ENCODE measurements around the gene STX2.

Gene STX2

DNA sequence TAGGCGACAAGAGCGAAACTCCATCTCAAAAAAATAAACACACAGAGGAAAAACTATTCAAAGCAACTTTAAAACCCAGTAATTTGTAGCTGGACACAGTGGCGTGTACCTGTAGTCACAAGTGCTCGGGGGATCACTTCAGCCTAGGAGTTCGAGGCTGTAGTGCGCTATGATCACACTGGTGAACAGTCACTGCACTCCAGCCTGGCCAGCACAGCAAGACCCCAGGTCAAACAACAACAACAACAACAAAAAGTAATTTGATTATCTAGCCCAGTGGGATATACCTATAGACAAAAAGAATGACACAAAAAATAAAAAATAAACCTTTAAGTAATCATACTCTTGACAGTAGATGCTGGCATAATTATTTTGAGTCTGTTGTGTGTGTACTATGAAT is 29.3 kb downstream of the STX2 start:
- no peak overlapping the region for H3K4me3 ChIP-seq (ENCODE audit: low read length)
- H3K36me3 ChIP-seq (ENCODE audit: control insufficient read depth, low read depth, low read length) = peaks cover 22% of the 10 kb centered on the region
- H3K27ac ChIP-seq (ENCODE audit: low read length) = no peak overlapping the region
- no peaks in the 10 kb centered on the region for H3K27me3 ChIP-seq (ENCODE audit: control insufficient read depth, insufficient read depth, low read length)
- H3K9ac ChIP-seq (ENCODE audit: low read length) = no peak overlapping the region
- H3K9me3 ChIP-seq (ENCODE audit: control insufficient read depth, low read depth, low read length) = no peaks in the 10 kb centered on the region
- peaks cover 17% of the 10 kb centered on the region for H3K4me1 ChIP-seq (ENCODE audit: control insufficient read depth, low read depth, low read length)

DNA sequence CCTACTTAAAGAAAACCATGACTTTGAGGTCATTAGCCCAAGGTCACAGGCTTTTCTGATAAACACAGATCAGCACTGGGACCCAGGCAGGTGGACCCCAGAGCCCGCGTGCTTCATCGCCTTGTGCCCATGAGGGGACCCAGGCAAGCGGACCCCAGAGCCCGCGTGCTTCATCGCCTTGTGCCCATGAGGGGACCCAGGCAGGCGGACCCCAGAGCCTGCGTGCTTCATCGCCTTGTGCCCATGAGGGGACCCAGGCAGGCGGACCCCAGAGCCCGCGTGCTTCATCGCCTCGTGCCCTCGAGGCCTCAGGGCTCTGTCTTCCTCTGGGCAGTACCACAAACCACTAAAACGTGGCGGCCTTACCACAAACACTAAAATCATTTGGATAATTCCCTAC is 31.7 kb downstream of the STX2 start:
- no peaks in the 10 kb centered on the region for H3K27me3 ChIP-seq (ENCODE audit: control insufficient read depth, insufficient read depth, low read length)
- no peak overlapping the region for H3K4me3 ChIP-seq (ENCODE audit: low read length)
- peaks cover 6% of the 10 kb centered on the region for H3K4me1 ChIP-seq (ENCODE audit: control insufficient read depth, low read depth, low read length)
- no peak overlapping the region for H3K27ac ChIP-seq (ENCODE audit: low read length)
- H3K9me3 ChIP-seq (ENCODE audit: control insufficient read depth, low read depth, low read length) = no peaks in the 10 kb centered on the region
- H3K36me3 ChIP-seq (ENCODE audit: control insufficient read depth, low read depth, low read length) = peaks cover 30% of the 10 kb centered on the region
- no peak overlapping the region for H3K9ac ChIP-seq (ENCODE audit: low read length)

DNA sequence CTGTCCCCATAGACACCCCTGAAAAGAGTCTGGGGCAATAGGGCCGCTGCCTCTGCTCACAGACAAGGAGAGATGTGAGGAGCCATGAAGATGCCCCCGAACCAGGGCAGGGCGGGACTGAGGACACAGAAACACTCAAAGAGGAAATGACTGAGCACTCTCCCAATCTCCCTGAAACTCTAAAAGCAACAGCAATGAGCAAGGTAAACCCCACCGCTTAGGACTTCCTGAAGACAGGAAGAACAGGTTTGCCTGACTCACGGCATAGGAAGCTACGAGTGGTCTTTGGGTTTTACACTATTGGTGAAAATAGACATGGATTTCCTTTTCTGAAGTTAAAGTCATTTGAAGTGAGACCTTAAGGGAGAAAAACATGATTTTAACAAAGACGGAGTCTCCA is 32.5 kb downstream of the STX2 start:
- H3K27ac ChIP-seq (ENCODE audit: low read length) = no peak overlapping the region
- H3K27me3 ChIP-seq (ENCODE audit: control insufficient read depth, insufficient read depth, low read length) = no peaks in the 10 kb centered on the region
- no peaks in the 10 kb centered on the region for H3K4me1 ChIP-seq (ENCODE audit: control insufficient read depth, low read depth, low read length)
- no peaks in the 10 kb centered on the region for H3K9me3 ChIP-seq (ENCODE audit: control insufficient read depth, low read depth, low read length)
- H3K4me3 ChIP-seq (ENCODE audit: low read length) = no peak overlapping the region
- H3K36me3 ChIP-seq (ENCODE audit: control insufficient read depth, low read depth, low read length) = peaks cover 25% of the 10 kb centered on the region
- no peak overlapping the region for H3K9ac ChIP-seq (ENCODE audit: low read length)

DNA sequence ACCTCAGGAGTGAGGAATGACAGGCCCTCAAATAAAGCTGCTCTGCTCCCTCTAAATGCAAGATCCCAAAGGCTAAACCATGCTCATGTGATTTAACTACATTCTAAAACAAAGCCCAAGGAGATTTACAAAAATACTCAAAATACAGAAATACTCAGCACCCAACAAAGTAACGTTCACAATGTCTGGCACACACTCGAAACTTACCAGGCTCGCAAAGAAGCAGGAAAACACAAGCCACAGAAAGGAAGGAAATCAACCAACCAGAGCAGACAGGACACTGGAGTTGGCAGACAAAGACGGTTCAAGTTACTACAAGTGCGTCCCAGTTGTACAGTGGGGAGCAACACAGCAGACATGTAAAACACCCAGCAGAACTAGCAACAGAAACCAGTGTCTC is 33.4 kb downstream of the STX2 start:
- Histone ChIP-seq H3K36me3 (ENCODE audit: control insufficient read depth, low read depth, low read length) (peaks cover 29% of the 10 kb centered on the region), H3K4me3 (ENCODE audit: low read length) (no peak overlapping the region), H3K4me1 (ENCODE audit: control insufficient read depth, low read depth, low read length) (no peaks in the 10 kb centered on the region), H3K9me3 (ENCODE audit: control insufficient read depth, low read depth, low read length) (no peaks in the 10 kb centered on the region), H3K9ac (ENCODE audit: low read length) (no peak overlapping the region), H3K27ac (ENCODE audit: low read length) (no peak overlapping the region), H3K27me3 (ENCODE audit: control insufficient read depth, insufficient read depth, low read length) (no peaks in the 10 kb centered on the region)

DNA sequence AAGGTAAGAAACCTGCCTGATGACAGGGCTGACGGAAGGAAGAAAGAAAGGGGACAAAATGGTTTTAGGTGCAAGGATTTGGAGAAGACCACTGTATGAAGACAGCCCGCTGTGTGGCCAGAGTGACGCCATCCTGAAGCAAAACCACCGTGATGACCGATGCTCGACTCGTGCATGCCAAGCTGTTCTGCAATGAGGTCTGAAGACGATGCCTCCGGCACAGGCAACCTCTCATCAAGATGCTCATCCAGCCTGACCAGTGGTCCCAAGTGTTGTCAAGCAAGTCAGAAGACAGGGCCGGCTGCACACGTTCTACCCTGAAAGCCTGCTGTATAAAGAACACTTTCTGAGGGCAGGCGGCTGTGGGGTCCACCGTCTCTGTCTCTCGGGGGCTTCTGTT is 34.8 kb downstream of the STX2 start:
- Histone ChIP-seq H3K27ac (ENCODE audit: low read length) (no peak overlapping the region), H3K36me3 (ENCODE audit: control insufficient read depth, low read depth, low read length) (peaks cover 36% of the 10 kb centered on the region), H3K4me1 (ENCODE audit: control insufficient read depth, low read depth, low read length) (no peaks in the 10 kb centered on the region), H3K27me3 (ENCODE audit: control insufficient read depth, insufficient read depth, low read length) (no peaks in the 10 kb centered on the region), H3K9ac (ENCODE audit: low read length) (no peak overlapping the region), H3K9me3 (ENCODE audit: control insufficient read depth, low read depth, low read length) (no peaks in the 10 kb centered on the region), H3K4me3 (ENCODE audit: low read length) (no peak overlapping the region)

DNA sequence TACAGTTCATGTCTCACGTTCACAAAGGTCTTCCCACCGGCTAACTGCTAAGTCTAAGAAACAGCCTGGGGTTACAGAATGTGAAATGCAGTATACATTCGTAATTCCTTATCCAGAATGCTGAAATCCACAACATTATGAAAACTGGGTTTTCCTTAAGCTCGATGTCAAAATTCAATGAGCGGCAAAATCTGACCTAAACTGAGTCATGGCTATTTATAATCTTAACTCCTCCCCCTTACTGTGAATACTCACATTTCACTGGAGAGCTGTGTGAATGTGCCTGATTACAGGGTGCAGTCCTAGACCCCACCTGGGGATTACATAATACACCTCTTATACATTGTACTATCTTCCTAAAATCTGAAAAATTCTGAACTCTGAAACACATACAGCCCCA is 35.3 kb downstream of the STX2 start:
- no peak overlapping the region for H3K9ac ChIP-seq (ENCODE audit: low read length)
- no peak overlapping the region for H3K27ac ChIP-seq (ENCODE audit: low read length)
- H3K27me3 ChIP-seq (ENCODE audit: control insufficient read depth, insufficient read depth, low read length) = no peaks in the 10 kb centered on the region
- no peaks in the 10 kb centered on the region for H3K4me1 ChIP-seq (ENCODE audit: control insufficient read depth, low read depth, low read length)
- peaks cover 40% of the 10 kb centered on the region for H3K36me3 ChIP-seq (ENCODE audit: control insufficient read depth, low read depth, low read length)
- no peaks in the 10 kb centered on the region for H3K9me3 ChIP-seq (ENCODE audit: control insufficient read depth, low read depth, low read length)
- H3K4me3 ChIP-seq (ENCODE audit: low read length) = no peak overlapping the region

DNA sequence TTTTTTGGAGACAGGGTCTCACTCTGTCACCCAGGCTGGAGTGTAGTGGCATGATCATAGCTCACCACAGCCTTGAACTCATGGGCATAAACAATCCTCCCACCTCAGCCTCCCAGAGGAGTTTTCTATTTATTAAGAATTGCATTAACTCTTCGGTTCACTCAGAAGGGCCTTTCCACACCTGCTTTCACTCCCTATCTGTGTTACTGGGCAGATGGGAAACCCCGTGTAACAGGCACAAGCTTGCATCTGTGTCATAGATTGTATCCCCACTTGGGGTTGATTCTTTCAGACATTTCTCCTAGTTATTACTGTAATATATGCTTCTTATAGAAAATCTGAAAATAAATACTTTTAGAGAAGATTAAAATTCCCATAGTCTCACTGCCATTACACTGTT is 38.7 kb downstream of the STX2 start:
- Histone ChIP-seq H3K36me3 (ENCODE audit: control insufficient read depth, low read depth, low read length) (peaks cover 47% of the 10 kb centered on the region), H3K9ac (ENCODE audit: low read length) (no peak overlapping the region), H3K27ac (ENCODE audit: low read length) (no peak overlapping the region), H3K9me3 (ENCODE audit: control insufficient read depth, low read depth, low read length) (no peaks in the 10 kb centered on the region), H3K27me3 (ENCODE audit: control insufficient read depth, insufficient read depth, low read length) (no peaks in the 10 kb centered on the region), H3K4me1 (ENCODE audit: control insufficient read depth, low read depth, low read length) (no peaks in the 10 kb centered on the region), H3K4me3 (ENCODE audit: low read length) (no peak overlapping the region)

DNA sequence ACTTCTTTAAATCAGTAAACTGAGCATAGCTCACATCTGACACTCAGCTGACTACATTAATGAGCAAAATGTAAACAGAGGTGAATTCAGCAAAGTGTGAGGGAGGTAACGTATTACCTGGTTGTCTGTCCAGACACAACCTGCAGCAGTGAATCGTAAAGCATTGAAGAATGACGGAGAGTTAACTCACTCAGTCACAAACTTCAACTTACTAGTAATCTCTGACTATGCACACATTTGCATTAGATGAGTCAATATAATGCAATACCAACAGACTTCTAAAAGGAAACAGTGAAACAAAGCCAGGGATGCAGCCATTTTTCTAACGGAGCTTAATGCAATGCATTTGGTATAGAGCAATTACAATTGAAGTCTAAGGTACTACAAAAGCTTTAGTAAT is 40.0 kb downstream of the STX2 start:
- no peak overlapping the region for H3K9ac ChIP-seq (ENCODE audit: low read length)
- no peaks in the 10 kb centered on the region for H3K27me3 ChIP-seq (ENCODE audit: control insufficient read depth, insufficient read depth, low read length)
- H3K36me3 ChIP-seq (ENCODE audit: control insufficient read depth, low read depth, low read length) = peaks cover 43% of the 10 kb centered on the region
- H3K27ac ChIP-seq (ENCODE audit: low read length) = no peak overlapping the region
- no peaks in the 10 kb centered on the region for H3K4me1 ChIP-seq (ENCODE audit: control insufficient read depth, low read depth, low read length)
- H3K4me3 ChIP-seq (ENCODE audit: low read length) = no peak overlapping the region
- no peaks in the 10 kb centered on the region for H3K9me3 ChIP-seq (ENCODE audit: control insufficient read depth, low read depth, low read length)

DNA sequence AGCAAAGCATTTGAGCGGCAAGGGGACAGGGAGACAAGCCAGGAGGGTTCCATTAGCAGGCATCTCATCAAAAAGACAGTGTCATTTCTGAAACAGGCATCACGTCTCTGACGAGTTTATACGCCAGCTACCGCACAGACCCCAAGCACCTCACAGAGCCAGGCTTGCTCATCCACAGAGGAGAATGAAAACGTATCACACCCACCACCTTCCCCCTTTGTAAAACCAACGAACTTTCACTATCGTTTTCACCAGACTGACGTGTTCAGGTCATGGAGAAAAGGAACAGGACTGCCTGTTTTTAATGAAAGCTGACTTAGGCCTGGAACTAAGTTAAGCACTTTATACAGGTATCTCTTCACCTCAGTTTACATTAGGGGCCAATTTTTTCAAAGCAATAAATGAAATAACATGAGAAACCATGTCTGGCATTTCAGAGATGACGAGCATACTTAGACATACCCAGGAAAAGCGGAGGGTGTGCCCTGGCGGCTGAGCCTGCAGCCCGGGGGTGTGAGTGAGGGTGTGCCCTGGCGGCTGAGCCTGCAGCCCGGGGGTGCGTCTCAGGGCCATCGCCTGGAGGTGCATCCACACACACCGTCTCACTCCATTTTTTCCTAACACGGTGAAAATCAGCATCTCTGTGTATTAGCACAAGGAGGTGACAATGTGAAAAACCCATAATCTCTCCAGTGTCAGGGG is 41.9 kb downstream of the STX2 start:
- H3K36me3 ChIP-seq (ENCODE audit: control insufficient read depth, low read depth, low read length) = peaks cover 39% of the 10 kb centered on the region
- no peaks in the 10 kb centered on the region for H3K27me3 ChIP-seq (ENCODE audit: control insufficient read depth, insufficient read depth, low read length)
- H3K4me1 ChIP-seq (ENCODE audit: control insufficient read depth, low read depth, low read length) = no peaks in the 10 kb centered on the region
- no peak overlapping the region for H3K4me3 ChIP-seq (ENCODE audit: low read length)
- no peak overlapping the region for H3K27ac ChIP-seq (ENCODE audit: low read length)
- H3K9me3 ChIP-seq (ENCODE audit: control insufficient read depth, low read depth, low read length) = no peaks in the 10 kb centered on the region
- no peak overlapping the region for H3K9ac ChIP-seq (ENCODE audit: low read length)

DNA sequence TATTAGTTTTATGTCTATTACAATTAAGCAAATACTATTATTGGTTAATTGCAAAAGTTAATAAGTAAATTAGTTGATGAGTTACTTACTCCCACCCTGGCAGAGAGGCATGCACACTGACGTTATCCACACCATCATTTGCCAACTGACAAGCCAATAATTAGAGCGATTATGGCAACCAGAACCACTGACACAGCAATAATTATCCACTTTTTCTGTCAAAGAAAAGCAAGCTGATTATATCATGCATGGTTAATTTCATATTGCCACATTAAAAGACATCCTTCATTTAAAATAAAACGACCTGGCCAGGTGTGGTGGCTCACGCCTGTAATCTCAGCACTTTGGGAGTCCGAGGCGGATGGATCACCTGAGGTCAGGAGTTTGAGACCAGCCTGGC is 43.1 kb downstream of the STX2 start:
- Histone ChIP-seq H3K27ac (ENCODE audit: low read length) (no peak overlapping the region), H3K27me3 (ENCODE audit: control insufficient read depth, insufficient read depth, low read length) (no peaks in the 10 kb centered on the region), H3K4me3 (ENCODE audit: low read length) (no peak overlapping the region), H3K36me3 (ENCODE audit: control insufficient read depth, low read depth, low read length) (peaks cover 38% of the 10 kb centered on the region), H3K9me3 (ENCODE audit: control insufficient read depth, low read depth, low read length) (no peaks in the 10 kb centered on the region), H3K4me1 (ENCODE audit: control insufficient read depth, low read depth, low read length) (no peaks in the 10 kb centered on the region), H3K9ac (ENCODE audit: low read length) (no peak overlapping the region)

DNA sequence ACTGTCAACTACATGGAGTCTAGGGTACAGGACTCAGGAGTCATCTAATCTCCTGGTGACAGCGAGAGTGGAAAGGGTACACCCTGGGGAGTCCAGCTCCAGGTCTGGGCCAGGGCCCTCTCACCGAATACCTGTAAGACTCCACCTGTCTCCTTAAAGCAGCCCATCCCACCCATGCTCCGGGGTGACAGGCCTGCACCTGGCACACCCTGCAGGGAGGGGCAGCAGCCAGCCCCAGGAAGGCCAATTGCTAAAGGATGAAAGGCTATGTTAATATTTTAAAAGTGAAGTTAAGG is 45.5 kb downstream of the STX2 start:
- Histone ChIP-seq H3K36me3 (ENCODE audit: control insufficient read depth, low read depth, low read length) (peaks cover 24% of the 10 kb centered on the region), H3K4me3 (ENCODE audit: low read length) (no peak overlapping the region), H3K9me3 (ENCODE audit: control insufficient read depth, low read depth, low read length) (no peaks in the 10 kb centered on the region), H3K27me3 (ENCODE audit: control insufficient read depth, insufficient read depth, low read length) (no peaks in the 10 kb centered on the region), H3K4me1 (ENCODE audit: control insufficient read depth, low read depth, low read length) (peaks cover 10% of the 10 kb centered on the region), H3K9ac (ENCODE audit: low read length) (no peak overlapping the region), H3K27ac (ENCODE audit: low read length) (no peak overlapping the region)

DNA sequence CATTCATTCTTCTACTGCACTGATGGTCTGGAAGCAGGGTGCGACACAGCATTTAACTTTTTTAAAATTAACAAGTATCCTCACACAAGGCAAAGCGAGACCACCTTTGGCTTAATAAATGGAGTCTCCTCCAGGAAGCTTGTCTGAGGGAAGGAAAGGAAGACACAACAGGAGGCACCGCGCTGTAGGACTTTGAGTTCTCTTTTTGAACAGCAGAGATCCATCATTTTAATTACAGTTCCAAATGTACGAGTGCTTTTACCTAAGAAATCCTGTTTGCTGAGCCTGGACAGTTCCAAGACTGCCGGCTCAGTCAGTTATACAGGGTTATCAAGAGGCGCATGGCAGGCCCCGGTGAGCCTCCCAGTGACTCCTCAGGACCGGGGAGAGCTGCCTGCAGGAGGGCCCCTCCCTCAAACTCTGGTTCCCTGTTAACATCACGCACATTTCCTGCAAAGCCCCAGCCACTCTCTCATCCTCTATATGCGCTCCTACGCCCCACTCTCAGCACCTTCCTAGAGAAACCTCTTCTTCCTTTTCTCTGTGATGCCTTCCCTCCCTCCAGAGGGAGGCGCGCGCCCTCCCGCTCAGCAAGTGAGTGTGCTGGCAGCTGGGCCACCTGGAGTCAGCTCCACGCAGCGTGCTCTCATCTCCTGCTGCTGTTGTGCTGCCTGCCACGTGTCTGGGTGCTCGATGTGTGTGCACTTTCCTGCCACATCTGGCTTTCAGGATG is 46.1 kb downstream of the STX2 start:
- Histone ChIP-seq H3K4me1 (ENCODE audit: control insufficient read depth, low read depth, low read length) (peaks cover 15% of the 10 kb centered on the region), H3K36me3 (ENCODE audit: control insufficient read depth, low read depth, low read length) (peaks cover 22% of the 10 kb centered on the region), H3K9me3 (ENCODE audit: control insufficient read depth, low read depth, low read length) (no peaks in the 10 kb centered on the region), H3K27me3 (ENCODE audit: control insufficient read depth, insufficient read depth, low read length) (no peaks in the 10 kb centered on the region), H3K4me3 (ENCODE audit: low read length) (no peak overlapping the region), H3K27ac (ENCODE audit: low read length) (no peak overlapping the region), H3K9ac (ENCODE audit: low read length) (no peak overlapping the region)
